ENCODE results near the gene GSTK1. TPM values are rescaled to one million over a fixed set of nuclear protein-coding genes. Genes with fewer than 3 reads are reported as not detected.
A peak's percentile ranks its signal among the peaks of the same experiment; 100 is the strongest.

Gene GSTK1
- total RNA-seq, 1 donor from 2014 or later = 60.6 TPM

- DNase-seq (ENCODE audit: low read depth) (peak; percentile 47), FAIRE-seq (no peak)
Measured at GRCh38 chr7:143284591-143285469, 21.6 kb downstream of the GSTK1 start, which contains the start of gene TMEM139. TSS of gene TMEM139 (plus strand) at chr7:143284958. CDS start at chr7:143285958, 1,000 bp downstream.

GRCh38 chr7:143285470-143285778 lies 22.2 kb downstream of the GSTK1 start:
- H3K4me3 ChIP-seq (ENCODE audit: low read depth, low read length) = no peak overlapping the region

More at GRCh38 chr7:143284591-143285469, 21.6 kb downstream of the GSTK1 start, which contains the start of gene TMEM139:
- Histone ChIP-seq H3K36me3 (ENCODE audit: control insufficient read depth, insufficient read depth, low read length) (no peaks in the 10 kb centered on the region), H3K27me3 (ENCODE audit: control insufficient read depth, insufficient read depth, low read length) (no peaks in the 10 kb centered on the region), H3K4me3 (ENCODE audit: low read depth, low read length) (peak within 1 kb of the TSS; percentile 30)
- TF ChIP-seq CTCF (IDR thresholded peaks at IDR 0.05; ENCODE audit: insufficient read depth, low read length, severe bottlenecking) = no peak

GRCh38 chr7:143285806-143286521 lies 22.7 kb downstream of the GSTK1 start:
- no peak for DNase-seq (ENCODE audit: low read depth)
- no peak for TF ChIP-seq CTCF (IDR thresholded peaks at IDR 0.05; ENCODE audit: insufficient read depth, low read length, severe bottlenecking)
- no peaks in the 10 kb centered on the region for H3K36me3 ChIP-seq (ENCODE audit: control insufficient read depth, insufficient read depth, low read length)

More at GRCh38 chr7:143285470-143285778, 22.2 kb downstream of the GSTK1 start:
- H3K27me3 ChIP-seq (ENCODE audit: control insufficient read depth, insufficient read depth, low read length) = no peaks in the 10 kb centered on the region
- no peak for FAIRE-seq
- no peak for TF ChIP-seq CTCF (IDR thresholded peaks at IDR 0.05; ENCODE audit: insufficient read depth, low read length, severe bottlenecking)
- peak; percentile 60 for DNase-seq (ENCODE audit: low read depth)
- no peaks in the 10 kb centered on the region for H3K36me3 ChIP-seq (ENCODE audit: control insufficient read depth, insufficient read depth, low read length)

GRCh38 chr7:143286522-143286890 lies 23.3 kb downstream of the GSTK1 start:
- FAIRE-seq (no peak), DNase-seq (ENCODE audit: low read depth) (no peak)
- no peak for TF ChIP-seq CTCF (IDR thresholded peaks at IDR 0.05; ENCODE audit: insufficient read depth, low read length, severe bottlenecking)
- H3K36me3 ChIP-seq (ENCODE audit: control insufficient read depth, insufficient read depth, low read length) = no peaks in the 10 kb centered on the region
- no peaks in the 10 kb centered on the region for H3K27me3 ChIP-seq (ENCODE audit: control insufficient read depth, insufficient read depth, low read length)
- no peak overlapping the region for H3K4me3 ChIP-seq (ENCODE audit: low read depth, low read length)

More at GRCh38 chr7:143285806-143286521, 22.7 kb downstream of the GSTK1 start:
- Histone ChIP-seq H3K4me3 (ENCODE audit: low read depth, low read length) (no peak overlapping the region), H3K27me3 (ENCODE audit: control insufficient read depth, insufficient read depth, low read length) (no peaks in the 10 kb centered on the region)
- FAIRE-seq = no peak

GRCh38 chr7:143287339-143287934 lies 24.2 kb downstream of the GSTK1 start:
- peak overlapping the region; percentile 84 for H3K4me3 ChIP-seq (ENCODE audit: low read depth, low read length)
- no peak for TF ChIP-seq CTCF (IDR thresholded peaks at IDR 0.05; ENCODE audit: insufficient read depth, low read length, severe bottlenecking)
- FAIRE-seq = no peak
- no peak for DNase-seq (ENCODE audit: low read depth)
- H3K27me3 ChIP-seq (ENCODE audit: control insufficient read depth, insufficient read depth, low read length) = no peaks in the 10 kb centered on the region
- H3K36me3 ChIP-seq (ENCODE audit: control insufficient read depth, insufficient read depth, low read length) = no peaks in the 10 kb centered on the region

Data from bronchial epithelial cell (primary cell).